ENCODE data around the gene UBAP1L. TPM values are rescaled to one million over a fixed set of nuclear protein-coding genes. Genes with fewer than 3 reads are reported as not detected.

The UBAP1L gene
- total and polyA plus RNA-seq, 8 donors: 1.8 to 5.3 (median 3.0) TPM; not detected in 2

- no peaks in the 10 kb centered on the region for H3K36me3 ChIP-seq
- peaks cover 0 to 51% (median 6%) of the 10 kb centered on the region in 3 donors for H3K27me3 ChIP-seq
- intact Hi-C loops (cut with DNase I; ENCODE audit: low total_unique reads): loop anchor here (10.0 kb wide), 1 partner anchor 48 kb away; no protein-coding TSS in a partner anchor
- DNase-seq: peak in 1 of 2 donors; percentile 62
- WGBS, 5 donors: 8 to 31% (median 15%) methylated on average over 7 of the region's 7 CpGs
- no peak overlapping the region for H3K4me3 ChIP-seq
- TF ChIP-seq POLR2AphosphoS5 (IDR thresholded peaks at IDR 0.05): no peak
- no peak for TF ChIP-seq EP300 (IDR thresholded peaks at IDR 0.05)
- TF ChIP-seq, protein P1, sequence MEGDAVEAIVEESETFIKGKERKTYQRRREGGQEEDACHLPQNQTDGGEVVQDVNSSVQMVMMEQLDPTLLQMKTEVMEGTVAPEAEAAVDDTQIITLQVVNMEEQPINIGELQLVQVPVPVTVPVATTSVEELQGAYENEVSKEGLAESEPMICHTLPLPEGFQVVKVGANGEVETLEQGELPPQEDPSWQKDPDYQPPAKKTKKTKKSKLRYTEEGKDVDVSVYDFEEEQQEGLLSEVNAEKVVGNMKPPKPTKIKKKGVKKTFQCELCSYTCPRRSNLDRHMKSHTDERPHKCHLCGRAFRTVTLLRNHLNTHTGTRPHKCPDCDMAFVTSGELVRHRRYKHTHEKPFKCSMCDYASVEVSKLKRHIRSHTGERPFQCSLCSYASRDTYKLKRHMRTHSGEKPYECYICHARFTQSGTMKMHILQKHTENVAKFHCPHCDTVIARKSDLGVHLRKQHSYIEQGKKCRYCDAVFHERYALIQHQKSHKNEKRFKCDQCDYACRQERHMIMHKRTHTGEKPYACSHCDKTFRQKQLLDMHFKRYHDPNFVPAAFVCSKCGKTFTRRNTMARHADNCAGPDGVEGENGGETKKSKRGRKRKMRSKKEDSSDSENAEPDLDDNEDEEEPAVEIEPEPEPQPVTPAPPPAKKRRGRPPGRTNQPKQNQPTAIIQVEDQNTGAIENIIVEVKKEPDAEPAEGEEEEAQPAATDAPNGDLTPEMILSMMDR (IDR thresholded peaks at IDR 0.05): no peak
- no peak for TF ChIP-seq POLR2A (IDR thresholded peaks at IDR 0.05)
- H3K9me3 ChIP-seq: no peaks in the 10 kb centered on the region
- peaks cover 7 to 47% (median 25%) of the 10 kb centered on the region in 4 donors for H3K4me1 ChIP-seq
- H3K27ac ChIP-seq: no peak overlapping the region
These were observed 32.6 kb downstream of the UBAP1L start for GRCh38 chr15:65082303-65082953.

DNA sequence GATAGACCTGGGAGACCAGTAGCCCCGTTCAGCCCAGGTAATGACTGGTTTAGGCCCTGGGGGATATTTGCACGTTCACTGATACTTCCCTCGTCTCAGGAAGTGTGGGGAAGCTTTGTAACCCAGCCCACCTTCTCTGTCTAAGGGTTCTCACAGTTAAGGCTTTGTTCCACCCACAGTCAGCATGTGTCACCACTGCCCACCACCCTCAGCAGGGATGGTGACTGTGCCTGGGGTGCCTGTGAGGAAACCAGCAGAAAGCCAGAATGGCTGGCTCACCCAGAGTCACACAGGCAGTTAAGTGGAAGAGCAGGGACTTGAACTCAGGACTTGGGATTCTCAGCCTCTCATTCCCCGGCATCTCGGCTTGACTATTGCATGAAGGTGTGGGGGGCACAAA is 33.2 kb downstream of the UBAP1L start:
- intact Hi-C loops (cut with DNase I; ENCODE audit: low total_unique reads): loop anchor here (10.0 kb wide), 1 partner anchor 47 kb away; no protein-coding TSS in a partner anchor
- Histone ChIP-seq H3K4me1 (peaks cover 4 to 45% (median 26%) of the 10 kb centered on the region in 4 donors), H3K36me3 (no peaks in the 10 kb centered on the region), H3K27ac (no peak overlapping the region), H3K4me3 (no peak overlapping the region), H3K27me3 (peaks cover 0 to 57% (median 13%) of the 10 kb centered on the region in 3 donors), H3K9me3 (no peaks in the 10 kb centered on the region)
- TF ChIP-seq POLR2A (IDR thresholded peaks at IDR 0.05): no peak
- TF ChIP-seq, protein P1 (IDR thresholded peaks at IDR 0.05): no peak
- TF ChIP-seq EP300 (IDR thresholded peaks at IDR 0.05): no peak
- no peak for TF ChIP-seq POLR2AphosphoS5 (IDR thresholded peaks at IDR 0.05)
- no peak for DNase-seq
- WGBS, 5 donors: 76 to 93% (median 84%) methylated on average over 4 to 5 of the region's 5 CpGs

DNA sequence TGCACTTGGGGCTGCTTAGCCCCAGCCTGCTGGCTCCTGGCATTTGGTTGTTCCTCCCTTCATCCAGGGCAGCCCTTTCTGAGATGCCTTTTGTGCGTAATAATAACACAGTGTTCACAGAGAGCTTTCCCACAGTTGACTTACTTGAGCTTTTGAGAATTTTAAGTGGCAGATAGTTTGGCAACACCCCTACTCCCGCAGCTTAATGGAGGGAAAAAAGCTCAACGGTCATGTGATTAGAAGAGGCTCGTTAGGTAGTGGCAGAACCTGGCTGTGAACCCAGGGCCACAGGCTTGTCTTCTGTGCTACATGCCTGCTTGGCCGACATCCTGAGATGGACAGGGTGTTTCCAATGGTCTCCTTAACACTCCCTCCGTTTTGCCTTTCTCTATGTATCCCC is 33.7 kb downstream of the UBAP1L start:
- Histone ChIP-seq H3K36me3 (no peaks in the 10 kb centered on the region), H3K4me1 (peaks cover 4 to 45% (median 26%) of the 10 kb centered on the region in 4 donors), H3K27ac (no peak overlapping the region), H3K27me3 (peaks cover 0 to 62% (median 15%) of the 10 kb centered on the region in 3 donors), H3K4me3 (no peak overlapping the region), H3K9me3 (no peaks in the 10 kb centered on the region)
- WGBS, 5 donors: 53 to 63% (median 54%) methylated on average over 6 of the region's 6 CpGs
- intact Hi-C loops (cut with DNase I; ENCODE audit: low total_unique reads): loop anchor here (10.0 kb wide), 1 partner anchor 46 kb away; no protein-coding TSS in a partner anchor
- no peak for DNase-seq
- TF ChIP-seq, protein P1 (IDR thresholded peaks at IDR 0.05): no peak
- TF ChIP-seq POLR2A (IDR thresholded peaks at IDR 0.05): no peak
- TF ChIP-seq EP300 (IDR thresholded peaks at IDR 0.05): no peak
- no peak for TF ChIP-seq POLR2AphosphoS5 (IDR thresholded peaks at IDR 0.05)

- WGBS, 5 donors: 85 to 94% (median 87%) methylated on average over 4 to 5 of the region's 5 CpGs
- Histone ChIP-seq H3K27me3 (peaks cover 0 to 54% (median 15%) of the 10 kb centered on the region in 3 donors), H3K4me1 (peaks cover 4 to 35% (median 26%) of the 10 kb centered on the region in 4 donors), H3K9me3 (no peaks in the 10 kb centered on the region), H3K4me3 (no peak overlapping the region), H3K36me3 (no peaks in the 10 kb centered on the region), H3K27ac (no peak overlapping the region)
- intact Hi-C loops (cut with DNase I; ENCODE audit: low total_unique reads): no loop called here
- DNase-seq: no peak
- no peak for TF ChIP-seq POLR2A (IDR thresholded peaks at IDR 0.05)
- no peak for TF ChIP-seq POLR2AphosphoS5 (IDR thresholded peaks at IDR 0.05)
These were observed 35.4 kb downstream of the UBAP1L start for GRCh38 chr15:65079580-65079979.

DNA sequence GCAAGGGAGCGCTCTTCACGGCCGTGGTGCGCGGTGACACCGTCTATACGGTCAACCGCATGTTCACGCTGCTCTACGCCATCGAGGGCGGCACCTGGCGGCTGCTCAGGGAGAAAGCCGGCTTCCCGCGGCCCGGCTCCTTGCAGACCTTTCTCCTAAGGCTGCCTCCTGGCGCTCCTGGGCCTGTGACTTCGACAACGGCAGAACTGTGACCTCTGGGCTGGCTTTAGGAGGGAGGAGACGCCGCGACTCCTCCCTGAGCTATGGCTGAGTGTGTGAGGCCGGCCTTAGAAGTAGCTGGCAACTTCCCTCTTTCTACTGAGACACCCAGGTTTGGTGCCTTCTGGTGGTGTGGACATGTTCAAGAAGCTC is 37.0 kb downstream of the UBAP1L start:
- peaks cover 4 to 25% (median 17%) of the 10 kb centered on the region in 4 donors for H3K4me1 ChIP-seq
- H3K36me3 ChIP-seq: no peaks in the 10 kb centered on the region
- no peaks in the 10 kb centered on the region for H3K9me3 ChIP-seq
- DNase-seq: peak; percentile 79 to 91
- H3K4me3 ChIP-seq: peak overlapping the region in 1 of 4 donors; percentile 26
- WGBS, 5 donors: 4 to 18% (median 12%) methylated on average over 21 to 24 of the region's 24 CpGs
- intact Hi-C loops (cut with DNase I; ENCODE audit: low total_unique reads): no loop called here
- TF ChIP-seq EP300 (IDR thresholded peaks at IDR 0.05) (no peak), POLR2AphosphoS5 (IDR thresholded peaks at IDR 0.05) (peak in 1 of 3 donors; percentile 56), POLR2A (IDR thresholded peaks at IDR 0.05) (no peak)
- TF ChIP-seq, protein P1 (IDR thresholded peaks at IDR 0.05): peak in 5 of 7 experiments; percentile 44 to 63 (median 52)
- peaks cover 0 to 41% (median 15%) of the 10 kb centered on the region in 3 donors for H3K27me3 ChIP-seq
- no peak overlapping the region for H3K27ac ChIP-seq
